NCI-H2029 (cell line): ENCODE data around the gene PHF2.
A peak's percentile ranks its signal among the peaks of the same experiment; 100 is the strongest.

Source experiments
- DNase-seq: peaks from one replicate; lab custom pipeline; 2025; lab: John Stamatoyannopoulos, UW

PHF2 gene

GRCh38 chr9:93568169-93568568, 8.2 kb upstream of the PHF2 start:
- no peak for DNase-seq

DNA sequence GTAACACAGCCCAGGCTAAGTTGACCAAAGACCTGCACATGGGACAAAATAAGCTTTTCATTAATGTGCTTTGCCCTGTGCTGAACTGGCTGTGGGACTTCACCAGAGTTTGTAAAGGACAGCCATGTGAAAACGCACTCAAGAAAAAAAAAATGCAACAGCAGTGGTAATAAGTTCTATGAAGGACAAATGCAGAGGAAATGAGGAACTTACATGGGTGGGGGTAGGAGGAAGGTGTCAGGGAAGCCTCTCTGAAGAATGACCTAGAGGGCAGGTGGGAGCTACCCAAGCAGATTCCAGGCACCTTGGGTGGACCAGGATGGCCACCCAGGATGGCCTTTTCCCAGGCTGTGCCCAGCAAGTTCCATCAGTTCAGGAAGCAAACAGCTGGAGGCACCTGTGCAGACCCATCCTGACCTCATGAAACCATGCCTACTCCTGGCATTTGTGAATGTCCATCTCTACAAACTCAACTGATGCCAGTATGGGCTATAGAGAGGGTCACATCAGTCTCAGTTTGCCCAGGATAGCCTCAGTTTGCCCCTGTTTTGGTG, 6.7 kb upstream of the PHF2 start:
- no peak for DNase-seq

GRCh38 chr9:93572221-93572620, 4.2 kb upstream of the PHF2 start:
- DNase-seq = no peak

- DNase-seq = no peak
Measured at GRCh38 chr9:93572636-93573515, 3.5 kb upstream of the PHF2 start.

GRCh38 chr9:93573516-93573828, 2.9 kb upstream of the PHF2 start:
- no peak for DNase-seq

DNA sequence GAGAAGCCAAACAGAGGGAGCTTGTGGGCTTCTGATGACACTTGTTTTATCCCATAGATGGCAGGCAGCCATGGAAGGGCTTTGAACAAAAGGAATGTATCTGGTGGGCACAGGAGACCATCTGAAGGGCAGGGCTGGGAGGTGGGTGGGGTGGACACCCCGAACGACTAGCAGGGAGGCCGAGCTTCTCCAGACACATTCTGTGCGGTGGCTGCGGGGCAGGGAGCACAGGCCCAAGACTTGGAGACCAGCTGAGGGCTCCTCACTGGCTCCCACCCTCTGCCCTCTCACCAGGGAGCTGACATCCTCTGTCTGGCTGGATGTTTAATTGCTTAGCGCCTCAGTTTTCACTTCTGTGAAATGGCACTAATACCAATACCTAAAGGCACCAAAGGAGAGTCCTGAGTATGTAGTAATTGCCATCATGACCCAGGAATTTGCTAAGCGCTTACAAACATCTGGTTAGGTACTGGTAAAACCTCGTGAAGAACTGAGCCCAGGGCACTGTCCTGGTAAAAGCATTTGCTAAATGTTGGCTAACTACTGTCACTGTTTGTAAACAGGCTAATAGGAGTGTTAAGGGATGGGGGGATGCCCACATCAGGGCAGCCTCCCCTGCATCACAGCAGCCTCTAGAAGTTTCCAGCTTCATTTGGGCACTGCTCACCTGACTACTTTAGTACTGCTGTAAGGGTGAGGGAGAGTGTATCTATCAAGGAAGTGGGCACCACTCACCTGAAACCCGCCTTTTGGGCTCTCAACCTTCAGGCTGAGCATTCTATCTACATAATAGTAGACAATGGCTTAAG, 2.1 kb upstream of the PHF2 start:
- no peak for DNase-seq

DNA sequence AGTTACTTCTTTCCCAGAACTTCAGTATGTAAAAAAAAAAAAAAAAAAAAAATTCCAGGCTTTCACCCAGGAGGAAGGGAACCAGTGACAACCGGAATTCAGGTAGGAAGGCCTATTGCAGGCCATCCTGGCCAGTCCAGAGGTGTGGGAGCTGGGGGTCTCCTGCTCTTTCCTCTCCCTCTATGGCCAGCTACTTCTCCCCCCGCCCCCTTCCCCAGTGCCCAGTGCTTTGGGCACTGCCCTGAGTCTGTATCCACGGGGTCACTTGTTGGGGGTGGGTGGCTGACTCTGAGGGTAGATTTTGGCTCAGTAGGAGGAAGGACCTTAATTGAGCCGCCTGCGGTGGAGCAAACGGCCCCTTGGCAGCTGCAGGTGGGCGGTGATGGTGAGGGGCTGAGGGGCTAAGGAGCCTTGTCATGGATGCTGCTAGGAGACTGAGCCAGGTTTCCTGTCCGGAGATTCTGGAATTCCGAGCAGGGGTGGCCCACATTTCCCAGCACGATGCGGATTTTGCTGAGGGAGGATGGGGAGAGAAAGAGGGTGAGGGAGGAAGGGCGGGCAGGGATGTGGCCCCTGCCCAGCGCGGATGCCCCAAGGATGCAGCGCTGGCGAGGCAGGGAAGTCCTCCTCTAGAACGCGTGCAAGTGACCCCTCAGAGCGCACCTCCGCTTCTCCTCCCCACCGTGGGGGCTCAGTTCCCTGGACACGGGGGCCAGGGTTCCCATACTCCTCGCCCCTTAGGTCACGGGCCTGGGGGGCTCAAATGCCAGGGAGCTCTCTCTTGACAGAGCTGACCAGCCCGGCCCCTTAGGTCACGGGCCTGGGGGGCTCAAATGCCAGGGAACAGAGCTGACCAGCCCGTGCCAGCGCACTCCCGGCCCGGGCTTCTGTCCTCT, 1.2 kb upstream of the PHF2 start:
- no peak for DNase-seq

DNA sequence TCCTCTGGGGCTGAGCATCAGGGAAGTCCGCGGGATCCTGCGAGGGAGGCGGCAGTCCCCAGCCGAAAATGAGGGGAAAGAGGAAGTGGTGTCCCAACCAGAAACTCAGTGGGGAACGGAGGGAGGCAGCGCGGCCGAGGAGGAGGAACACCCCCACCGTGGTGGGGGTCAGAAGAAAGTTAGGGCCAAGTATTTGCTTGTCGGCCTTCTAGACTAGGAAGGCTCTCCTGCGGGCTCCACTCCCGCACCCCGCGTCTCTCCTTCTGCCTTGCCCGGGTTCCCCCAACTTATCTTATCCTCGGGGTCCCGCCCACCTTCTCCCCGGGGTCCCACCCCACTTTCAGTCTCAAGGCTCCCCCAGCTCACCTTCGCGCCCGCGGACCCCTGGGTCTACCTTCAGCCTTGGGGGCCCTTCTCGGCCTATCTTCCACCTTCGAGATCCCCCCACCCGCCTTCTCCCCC, 557 bp upstream of the PHF2 start:
- DNase-seq = no peak

GRCh38 chr9:93577078-93577974, 942 bp downstream of the PHF2 start:
- DNase-seq = no peak

DNA sequence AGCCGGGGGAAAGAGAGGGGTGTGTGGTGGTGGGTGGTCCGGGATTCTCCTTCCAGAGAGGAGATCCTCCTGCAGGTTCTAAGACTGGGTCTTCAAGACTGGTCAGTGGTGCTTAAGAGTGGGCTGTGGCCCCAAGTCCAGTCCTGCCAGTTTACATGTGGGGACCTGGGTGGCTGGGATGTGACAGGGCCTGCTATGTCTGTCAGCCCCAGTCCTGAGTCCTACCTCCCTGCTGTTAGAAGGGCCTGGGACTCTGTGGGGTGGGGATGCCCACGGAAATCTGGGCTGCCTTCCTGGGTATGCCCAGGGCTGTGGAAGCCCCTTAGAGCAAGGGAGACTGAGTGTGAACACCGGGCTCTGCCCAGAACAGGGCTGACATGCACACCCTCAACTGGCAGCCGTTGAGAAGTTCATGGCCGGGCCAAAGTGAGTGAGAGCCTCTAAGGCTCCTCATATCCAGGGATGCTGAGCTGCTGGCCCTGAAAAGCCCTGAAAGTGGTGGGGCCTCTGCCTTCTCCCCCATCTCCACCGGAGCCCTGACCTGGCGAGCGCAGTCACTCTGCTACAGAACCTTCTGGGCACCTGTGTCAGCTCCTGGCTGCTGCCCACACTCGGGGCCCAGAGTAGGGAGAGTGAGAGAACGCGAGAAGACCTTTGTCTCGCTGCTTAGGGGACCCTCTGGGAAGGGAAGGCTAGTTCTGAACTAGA, 1.7 kb downstream of the PHF2 start:
- no peak for DNase-seq

DNA sequence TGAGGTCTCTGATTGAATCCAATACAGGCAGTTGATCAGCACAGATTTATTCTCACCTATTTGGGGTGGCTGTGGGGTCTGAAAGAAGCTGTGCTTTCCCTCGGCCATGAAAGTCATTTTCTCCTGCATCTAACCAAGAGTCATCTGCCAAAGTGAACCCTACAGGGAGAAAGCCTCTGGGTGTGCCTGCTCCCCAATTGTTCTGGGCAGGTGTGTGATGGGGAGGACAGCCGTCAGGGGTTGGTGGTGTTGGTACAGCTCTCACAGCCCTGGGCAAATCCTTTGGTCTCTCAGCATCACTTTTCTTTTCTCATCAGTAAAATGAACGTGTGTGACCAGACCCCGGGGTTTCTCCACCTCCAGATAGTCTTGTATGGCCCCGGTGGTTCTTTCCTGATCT, 2.5 kb downstream of the PHF2 start:
- DNase-seq = no peak

DNA sequence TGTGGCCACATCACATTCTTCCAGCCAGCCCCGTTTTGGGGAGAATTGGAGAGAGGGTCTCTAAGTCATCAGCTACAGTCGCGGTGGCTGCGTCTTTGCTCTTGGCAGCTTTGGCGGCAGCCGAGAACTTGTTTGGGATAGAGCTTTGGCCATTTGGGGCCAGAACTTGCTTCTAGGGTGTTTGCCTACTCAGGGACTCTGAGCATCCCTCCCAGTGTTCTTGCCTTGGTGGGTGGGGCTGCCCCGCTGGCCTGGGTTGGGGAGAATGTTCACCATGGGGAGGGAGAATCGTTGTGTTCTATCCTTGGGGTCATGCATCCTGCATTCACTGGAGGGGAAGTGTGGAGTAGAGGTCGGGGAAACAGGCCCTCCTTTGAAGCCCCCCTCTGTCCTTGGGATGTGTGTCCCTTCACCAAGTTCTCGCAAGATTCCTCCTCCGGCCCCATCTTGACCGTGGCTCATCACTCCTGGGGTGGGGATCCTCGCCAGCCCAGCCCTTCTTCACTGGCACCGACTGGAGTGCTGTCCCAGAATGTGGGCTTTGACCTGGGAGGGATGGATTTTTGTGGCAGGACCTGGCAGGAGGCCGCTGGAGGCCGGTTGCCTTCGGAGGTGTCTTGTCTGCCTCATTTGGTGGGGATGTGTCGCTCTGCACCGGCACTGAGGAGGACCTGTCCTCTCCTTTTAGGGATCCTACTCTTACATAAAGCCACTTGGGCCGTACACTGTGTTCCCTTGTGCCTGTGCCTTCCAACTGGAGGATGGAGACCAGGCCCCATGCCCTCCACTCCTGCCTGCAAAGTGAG, 3.5 kb downstream of the PHF2 start:
- no peak for DNase-seq

DNA sequence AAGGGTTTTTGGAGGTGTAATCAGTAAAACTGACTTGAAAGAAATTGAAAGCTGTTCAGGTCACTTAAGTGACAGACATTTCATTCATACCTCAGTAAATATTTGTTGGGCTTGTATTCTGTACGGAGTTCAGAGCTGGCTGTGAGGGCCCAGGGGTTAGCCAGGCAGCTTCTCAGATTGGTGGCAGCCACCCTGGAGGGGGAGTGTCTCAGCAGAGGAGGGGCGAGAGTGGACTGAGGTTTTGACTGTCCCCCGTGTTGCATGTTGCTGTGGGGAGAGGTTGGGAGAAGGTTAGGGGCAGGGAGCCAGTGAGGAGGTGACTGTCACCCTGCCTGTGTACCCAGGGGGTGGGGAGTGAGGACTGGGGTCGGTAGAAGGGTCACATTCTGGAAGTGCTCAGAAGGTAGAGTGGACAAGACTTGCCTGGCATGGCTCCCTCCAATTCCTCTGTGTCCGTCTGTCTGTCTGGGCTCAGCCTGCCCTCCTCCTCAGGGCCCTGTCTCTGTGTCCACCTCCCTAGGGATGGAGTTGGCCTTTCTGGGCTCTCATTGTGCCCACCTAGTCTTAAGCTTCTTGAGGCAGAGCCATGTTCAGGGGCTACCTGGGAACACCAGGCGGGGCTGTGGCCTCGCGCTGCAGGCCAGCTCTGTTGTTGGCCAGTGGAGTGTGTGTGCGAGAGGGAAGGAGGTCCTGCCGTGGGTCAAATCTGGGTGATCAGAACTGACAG, 4.4 kb downstream of the PHF2 start:
- no peak for DNase-seq

GRCh38 chr9:93582115-93582514, 5.7 kb downstream of the PHF2 start:
- DNase-seq = peak; percentile 96

GRCh38 chr9:93582550-93582949, 6.2 kb downstream of the PHF2 start:
- no peak for DNase-seq

DNA sequence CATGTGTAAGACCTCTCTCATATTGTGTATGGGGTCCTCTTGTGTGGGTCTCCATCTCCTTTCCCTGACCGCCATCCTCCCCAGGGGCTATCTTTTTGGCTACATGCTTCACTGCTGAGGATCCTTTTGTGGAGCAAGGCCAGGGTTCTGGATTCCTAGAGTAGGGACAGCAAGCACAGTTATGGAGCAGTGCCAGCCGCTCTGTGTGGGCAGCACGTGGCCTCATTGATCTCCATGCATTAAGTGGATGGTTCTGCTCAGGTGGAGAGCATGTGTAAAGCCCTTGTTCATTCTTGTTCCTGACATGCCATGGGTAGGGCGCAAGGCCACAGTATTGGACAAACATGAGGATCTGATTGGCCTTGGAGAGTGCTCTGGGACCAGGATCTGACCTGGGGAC, 8.9 kb downstream of the PHF2 start:
- DNase-seq = no peak

DNA sequence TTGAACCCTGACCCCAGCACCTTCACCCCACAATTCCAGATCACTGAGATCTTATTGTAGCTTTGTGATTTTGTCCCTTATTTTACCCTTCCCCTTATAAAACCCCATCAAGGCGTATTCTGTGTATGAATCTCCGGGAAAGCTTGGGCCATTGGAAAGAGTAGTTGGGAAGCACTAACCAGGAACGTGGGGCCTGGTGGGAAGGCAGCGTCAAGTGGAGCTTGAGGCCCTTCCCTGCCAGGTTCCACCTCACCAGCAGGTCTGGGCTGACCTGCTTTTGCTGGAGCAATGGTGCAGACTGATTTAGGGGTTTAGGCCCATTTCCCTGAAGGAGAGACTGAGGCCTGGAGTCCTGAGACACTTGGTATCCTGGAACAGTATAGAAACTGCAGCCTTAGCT, 9.3 kb downstream of the PHF2 start:
- DNase-seq = no peak

- no peak for DNase-seq
Measured at GRCh38 chr9:93586290-93587057, 10.1 kb downstream of the PHF2 start.
